OCI-LY7 (cell line): ENCODE data around the gene RXFP2. TPM values are rescaled to one million over a fixed set of nuclear protein-coding genes. Genes with fewer than 3 reads are reported as not detected.

ENCODE experiments used
- BruUV-seq: library from RNA; stranded (reverse); fragments of 400-500 nt; replicated peaks from 2 replicates; lab custom pipeline; 2021; lab: Mats Ljungman, UMichigan
- CTCF ChIA-PET: fragments of 300-600 bp; sonication (Branson Sonifier 250); formaldehyde crosslinking; loops from one replicate; lab custom pipeline; 2022; ENCODE audit warnings: antibody characterized with exemption; ENCODE audit not compliant: unreplicated experiment; lab: Charles Lee
- POLR2A ChIA-PET: fragments of 300-600 bp; sonication (Branson Sonifier 250); formaldehyde crosslinking; loops from one replicate; lab custom pipeline; 2022; ENCODE audit warnings: antibody characterized with exemption; lab: Charles Lee
- DNase-seq: peaks from one replicate; pipeline ENCODE4 v3.0.0-alpha.2; 2015; ENCODE audit warnings: low spot score
- H2AFZ ChIP-seq: fragments of 200-600 bp; sonication (generic), shearing (Covaris generic); 2 replicates; pipeline ENCODE4 v1.6.1; 2014; ENCODE audit warnings: mild to moderate bottlenecking, antibody characterized with exemption, low read length, moderate library complexity
- H3K27ac ChIP-seq: fragments of 200-600 bp; sonication (generic); 2 replicates; pipeline ENCODE4 v1.5.1; 2014; ENCODE audit warnings: mixed run types, low read depth, mild to moderate bottlenecking, moderate library complexity, low read length, inconsistent platforms; ENCODE audit not compliant: poor library complexity, severe bottlenecking
- H3K36me3 ChIP-seq: fragments of 200-600 bp; sonication (generic); 2 replicates; pipeline ENCODE4 v1.6.1; 2014; ENCODE audit warnings: mild to moderate bottlenecking, antibody characterized with exemption, low read length, moderate library complexity, mixed read lengths; ENCODE audit not compliant: insufficient read depth
- H3K4me1 ChIP-seq: fragments of 200-600 bp; sonication (generic); 2 replicates; pipeline ENCODE4 v1.5.1; 2014; ENCODE audit warnings: mild to moderate bottlenecking, low read length; ENCODE audit not compliant: insufficient read depth, poor library complexity, severe bottlenecking
- H3K4me2 ChIP-seq: fragments of 200-600 bp; sonication (generic); 2 replicates; pipeline ENCODE4 v1.6.1; 2014; ENCODE audit warnings: mild to moderate bottlenecking, low read length
- H3K4me3 ChIP-seq: fragments of 200-600 bp; sonication (generic); 2 replicates; pipeline ENCODE4 v1.5.1; 2014; ENCODE audit warnings: mild to moderate bottlenecking, low read depth, low read length; ENCODE audit not compliant: poor library complexity, severe bottlenecking
- H3K79me2 ChIP-seq: fragments of 200-600 bp; sonication (generic); 2 replicates; pipeline ENCODE4 v1.6.1; 2016; ENCODE audit warnings: low read depth, mild to moderate bottlenecking, low read length, moderate library complexity, mixed read lengths; ENCODE audit not compliant: insufficient read depth
- H3K9me2 ChIP-seq: fragments of 200-600 bp; sonication (generic); 2 replicates; pipeline ENCODE4 v1.6.1; 2016; ENCODE audit warnings: mild to moderate bottlenecking, low read length, mixed read lengths; ENCODE audit not compliant: insufficient read depth
- H3K9me3 ChIP-seq: fragments of 200-600 bp; sonication (generic); 2 replicates; pipeline ENCODE4 v1.6.1; 2014; ENCODE audit warnings: mild to moderate bottlenecking, mixed run types, low read length, mixed read lengths
- H4K20me1 ChIP-seq: fragments of 200-600 bp; sonication (generic); 2 replicates; pipeline ENCODE4 v1.6.1; 2014; ENCODE audit warnings: mild to moderate bottlenecking, antibody characterized with exemption, low read length, moderate library complexity, mixed read lengths; ENCODE audit not compliant: insufficient read depth
- CTCF ChIP-seq: fragments of 200-600 bp; sonication (generic); conservative IDR thresholded peaks from 2 replicates; pipeline ENCODE4 v1.5.1; 2014; ENCODE audit warnings: mild to moderate bottlenecking, antibody characterized with exemption, low read length, moderate library complexity, mixed read lengths
- EZH2phosphoT487 ChIP-seq: fragments of 200-600 bp; sonication (generic); IDR thresholded peaks from 2 replicates; pipeline ENCODE4 v1.6.1; 2018; ENCODE audit warnings: low read depth, borderline replicate concordance, mild to moderate bottlenecking, mixed run types, antibody characterized with exemption, low read length, moderate library complexity, mixed read lengths
- intact Hi-C: fragments of 100-400 bp; cut with micrococcal nuclease; formaldehyde crosslinking; loops from one replicate; pipeline ENCODE4 v1.10.0; 2022; ENCODE audit not compliant: unreplicated experiment
- total RNA-seq, 2 experiments: library from RNA; depleted of rRNA in 1 of 2; stranded (reverse); fragments of >200 nt in 1 of 2; shearing (Covaris generic) in 1 of 2; gene quantifications; 2 replicates each; pipeline ENCODE4 v1.2.3, GENCODE V29; 2014 to 2022

Gene RXFP2
- total RNA-seq, 2 experiments from 2014 or later = not detected

- intact Hi-C loops = no loop called here
- no peaks in the 10 kb centered on the region for H3K4me1 ChIP-seq
- H3K9me2 ChIP-seq = no peaks in the 10 kb centered on the region
- POLR2A ChIA-PET = no interaction called here
- H3K4me2 ChIP-seq = no peak overlapping the region
- no TSS peak for BruUV-seq
- H2AFZ ChIP-seq = no peak overlapping the region
- CTCF ChIA-PET = no interaction called here
- no peak for DNase-seq
- TF ChIP-seq EZH2phosphoT487 = no peak
- no peak for TF ChIP-seq CTCF
- H4K20me1 ChIP-seq = no peaks in the 10 kb centered on the region
- H3K79me2 ChIP-seq = no peaks in the 10 kb centered on the region
- no peaks in the 10 kb centered on the region for H3K9me3 ChIP-seq
- H3K36me3 ChIP-seq = no peaks in the 10 kb centered on the region
- no peak overlapping the region for H3K4me3 ChIP-seq
- no peak overlapping the region for H3K27ac ChIP-seq
These were observed 17.0 kb downstream of the RXFP2 start for GRCh38 chr13:31756346-31756745.

GRCh38 chr13:31761951-31762350 lies 22.6 kb downstream of the RXFP2 start:
- Histone ChIP-seq H3K36me3 (no peaks in the 10 kb centered on the region), H3K4me1 (no peaks in the 10 kb centered on the region), H3K4me3 (no peak overlapping the region), H4K20me1 (no peaks in the 10 kb centered on the region), H3K79me2 (no peaks in the 10 kb centered on the region), H2AFZ (no peak overlapping the region), H3K27ac (no peak overlapping the region), H3K9me2 (no peaks in the 10 kb centered on the region), H3K9me3 (no peaks in the 10 kb centered on the region), H3K4me2 (no peak overlapping the region)
- no peak for DNase-seq
- ChIA-PET CTCF (no interaction called here), POLR2A (no interaction called here)
- intact Hi-C loops = no loop called here
- BruUV-seq = no TSS peak
- TF ChIP-seq CTCF (no peak), EZH2phosphoT487 (no peak)

GRCh38 chr13:31764556-31764955 lies 25.2 kb downstream of the RXFP2 start:
- H3K9me2 ChIP-seq = no peaks in the 10 kb centered on the region
- no peaks in the 10 kb centered on the region for H3K79me2 ChIP-seq
- intact Hi-C loops = no loop called here
- no peak overlapping the region for H2AFZ ChIP-seq
- BruUV-seq = no TSS peak
- DNase-seq = no peak
- POLR2A ChIA-PET = no interaction called here
- no peaks in the 10 kb centered on the region for H4K20me1 ChIP-seq
- CTCF ChIA-PET = no interaction called here
- H3K4me3 ChIP-seq = no peak overlapping the region
- H3K9me3 ChIP-seq = no peaks in the 10 kb centered on the region
- no peak overlapping the region for H3K27ac ChIP-seq
- H3K4me1 ChIP-seq = no peaks in the 10 kb centered on the region
- H3K4me2 ChIP-seq = no peak overlapping the region
- no peak for TF ChIP-seq CTCF
- TF ChIP-seq EZH2phosphoT487 = no peak
- H3K36me3 ChIP-seq = no peaks in the 10 kb centered on the region
